Pancreas (tissue), 10 donors: ENCODE data around the gene EAF1. TPM values are rescaled to one million over a fixed set of nuclear protein-coding genes. Genes with fewer than 3 reads are reported as not detected.
"Not testable (repeated sequence)": the region's sequence is repeated elsewhere in the genome, so short reads cannot be mapped to it uniquely, and the experiment has no call there.

ENCODE experiments used
- ATAC-seq, 4 donors: fragments of 200-7000 bp; cut with Tn5 transposase; one replicate each; pipeline versions ENCODE4 v1.8.0 to v1.9.1; 2020; ENCODE audit warnings: mild to moderate bottlenecking in 4 of 4, moderate library complexity in 4 of 4
- DNase-seq, 6 donors: peaks; one replicate each; pipeline ENCODE4 v3.0.0-alpha.2; 2020
- FAIRE-seq: peaks from 2 replicates; lab custom pipeline; 2012; peaks lifted over from hg19 to GRCh38; lab: Jason Lieb, UNC
- H3K27ac ChIP-seq, 4 donors: fragments of 200-600 bp; sonication (generic); 1 replicate in 3 of 4; 2 replicates in 1 of 4; pipeline versions ENCODE4 v1.5.0 to v1.8.0; 2020
- H3K27me3 ChIP-seq, 4 donors: fragments of 200-600 bp; one replicate each; pipeline ENCODE4 v1.8.0; 2021
- H3K36me3 ChIP-seq, 3 donors: fragments of 200-600 bp; sonication (generic) in 1 of 3; one replicate each; pipeline versions ENCODE4 v1.5.0 to v1.8.0; 2020 to 2021
- H3K4me1 ChIP-seq, 3 donors: fragments of 200-600 bp; one replicate each; pipeline ENCODE4 v1.8.0; 2021
- H3K4me3 ChIP-seq, 4 donors: fragments of 200-600 bp; sonication (generic) in 2 of 4; one replicate each; pipeline versions ENCODE4 v1.5.0 to v1.8.0; 2020 to 2021
- H3K9me3 ChIP-seq, 4 donors: fragments of 200-600 bp; one replicate each; pipeline ENCODE4 v1.8.0; 2021
- CTCF ChIP-seq, 4 donors: fragments of 200-600 bp; sonication (generic) in 3 of 4; IDR thresholded peaks; one replicate each; pipeline versions ENCODE4 v1.5.0 to v1.8.0; 2021; ENCODE audit warnings: antibody characterized with exemption in 4 of 4
- WGBS, 2 donors: extraction: QIAGEN DNeasy Blood & Tissue Kit; methylation state at CpG; one replicate each; pipeline ENCODE4 v1.1.7; 2013; 5-methylcytosine and 5-hydroxymethylcytosine counted together
- intact Hi-C, 3 donors: fragments of 100-400 bp; cut with DNase I; formaldehyde crosslinking; loops; one replicate each; pipeline versions ENCODE4 v1.11.1 to v1.14.2; 2022
- polyA plus RNA-seq, 2 donors: library from polyadenylated mRNA; stranded (reverse); fragments of 200-250 nt; gene quantifications; one replicate each; pipeline ENCODE4 v1.2.3, GENCODE V29; 2013
- total RNA-seq, 6 donors: library from RNA; stranded (reverse); fragmentation: NEBNext Ultra II Directional in 4 of 6; extraction: Animal tissue kit (Norgen Biotek cat#: 25700) in 4 of 6; gene quantifications; one replicate each; pipeline versions ENCODE4 v1.2.1 to v1.2.4, GENCODE V29; 2021 to 2023
- donor health status: healthy with polysubstance abuse.
- donor health status: DM: no; HTN: no; CAD: no; lungs with moderate emphysema.
- donor health status: DM: no; HTN: no; CAD: no.
- donor health status: control.
- donor health status: control.
- donor health status: Bipolar disorder and iron deficiency.
- donor health status: DM: yes; HTN: yes; CAD: no.
- donor health status: DM: no; HTN: no; CAD: no.
- donor health status: DM: no; HTN: no; CAD: no.
- donor health status: DM: yes; HTN: yes; CAD: no.

The EAF1 gene
- total and polyA plus RNA-seq, 8 donors, result 2.1 to 12.0 (median 6.6) TPM

- Histone ChIP-seq H3K27me3 (no peaks in the 10 kb centered on the region), H3K4me3 (no peak overlapping the region), H3K4me1 (no peaks in the 10 kb centered on the region), H3K9me3 (no peaks in the 10 kb centered on the region), H3K27ac (peak overlapping the region in 1 of 4 donors; percentile 28), H3K36me3 (no peaks in the 10 kb centered on the region)
- peak in 3 of 4 donors; percentile 35 to 63 (median 37) for ATAC-seq
- FAIRE-seq, result no peak
- WGBS, 2 donors, result 51 to 57% methylated on average over 3 of the region's 3 CpGs
- no peak for TF ChIP-seq CTCF (IDR thresholded peaks at IDR 0.05)
- intact Hi-C loops, result loop anchor here in 1 of 3 donors (10.0 kb wide), 1 partner anchor 123 kb away; no protein-coding TSS in a partner anchor
- DNase-seq, result no peak
Observed at GRCh38 chr3:15387735-15388134, 39.7 kb upstream of the EAF1 start.

- 94 to 99% methylated on average over 3 of the region's 3 CpGs for WGBS, 2 donors
- peak overlapping the region in 1 of 4 donors; percentile 8 for H3K27ac ChIP-seq
- not testable (repeated sequence) for H3K36me3 ChIP-seq, FAIRE-seq, ATAC-seq, H3K4me1 ChIP-seq, H3K9me3 ChIP-seq, H3K4me3 ChIP-seq, DNase-seq, H3K27me3 ChIP-seq
- intact Hi-C loops, result loop anchor here in 1 of 3 donors (10.0 kb wide), 1 partner anchor 124 kb away; no protein-coding TSS in a partner anchor
Observed at GRCh38 chr3:15388335-15388734, 39.1 kb upstream of the EAF1 start.

GRCh38 chr3:15390460-15390859 is 36.9 kb upstream of the EAF1 start:
- no peak for FAIRE-seq
- 57 to 73% methylated on average over 6 of the region's 6 CpGs for WGBS, 2 donors
- Histone ChIP-seq H3K4me3 (no peak overlapping the region), H3K4me1 (no peaks in the 10 kb centered on the region), H3K27me3 (no peaks in the 10 kb centered on the region), H3K36me3 (no peaks in the 10 kb centered on the region), H3K27ac (no peak overlapping the region), H3K9me3 (no peaks in the 10 kb centered on the region)
- TF ChIP-seq CTCF (IDR thresholded peaks at IDR 0.05), result no peak
- no peak for ATAC-seq
- intact Hi-C loops, result no loop called here
- no peak for DNase-seq

- Histone ChIP-seq H3K4me3 (no peak overlapping the region), H3K36me3 (no peaks in the 10 kb centered on the region), H3K27ac (no peak overlapping the region), H3K27me3 (no peaks in the 10 kb centered on the region), H3K4me1 (no peaks in the 10 kb centered on the region), H3K9me3 (no peaks in the 10 kb centered on the region)
- intact Hi-C loops, result no loop called here
- TF ChIP-seq CTCF (IDR thresholded peaks at IDR 0.05), result no peak
- WGBS, 2 donors, result 69 to 82% methylated on average over 5 of the region's 5 CpGs
- ATAC-seq (no peak), DNase-seq (no peak), FAIRE-seq (no peak)
Observed at GRCh38 chr3:15391007-15391406, 36.4 kb upstream of the EAF1 start.

- H3K4me3 ChIP-seq, DNase-seq, H3K27me3 ChIP-seq, FAIRE-seq, ATAC-seq, H3K4me1 ChIP-seq, H3K9me3 ChIP-seq, H3K27ac ChIP-seq, H3K36me3 ChIP-seq, intact Hi-C loops: not testable (repeated sequence)
- WGBS, 2 donors, result 84 to 92% methylated on average over 2 of the region's 2 CpGs
Observed at GRCh38 chr3:15393252-15393651, 34.1 kb upstream of the EAF1 start.

GRCh38 chr3:15398731-15399133 is 28.7 kb upstream of the EAF1 start:
- H3K9me3 ChIP-seq, H3K27me3 ChIP-seq, DNase-seq, intact Hi-C loops, H3K36me3 ChIP-seq, ATAC-seq, H3K4me3 ChIP-seq, H3K27ac ChIP-seq, FAIRE-seq, H3K4me1 ChIP-seq: not testable (repeated sequence)
- peak in 1 of 4 donors; percentile 18 for TF ChIP-seq CTCF (IDR thresholded peaks at IDR 0.05)
- 88 to 94% methylated on average over 3 of the region's 3 CpGs for WGBS, 2 donors
